Large intestine (tissue), 12 donors: ENCODE measurements around the gene GABRD. TPM values are rescaled to one million over a fixed set of nuclear protein-coding genes. Genes with fewer than 3 reads are reported as not detected.

Source experiments
- DNase-seq, 2 donors: peaks; one replicate each; pipeline versions ENCODE4 v3.0.0 to v3.0.0-alpha.2; 2013
- H3K27ac ChIP-seq: one replicate; pipeline ENCODE4 v1.5.1; 2013; ENCODE audit warnings: low read length
- H3K27me3 ChIP-seq: 2 replicates; pipeline ENCODE4 v1.6.1; 2013; ENCODE audit warnings: low read length; ENCODE audit not compliant: control insufficient read depth, insufficient read depth
- H3K36me3 ChIP-seq: 2 replicates; pipeline ENCODE4 v1.6.1; 2013; ENCODE audit warnings: low read length; ENCODE audit not compliant: control insufficient read depth, insufficient read depth
- H3K4me1 ChIP-seq: one replicate; pipeline ENCODE4 v1.6.1; 2013; ENCODE audit warnings: low read length; ENCODE audit not compliant: control insufficient read depth, insufficient read depth
- H3K4me3 ChIP-seq: one replicate; pipeline ENCODE4 v1.5.1; 2013; ENCODE audit warnings: low read length
- H3K9me3 ChIP-seq: one replicate; pipeline ENCODE4 v1.6.1; 2013; ENCODE audit warnings: mild to moderate bottlenecking, low read depth, low read length, moderate library complexity; ENCODE audit not compliant: control insufficient read depth
- WGBS: methylation state at CpG from one replicate; pipeline ENCODE4 v1.1.5; 2013; ENCODE audit warnings: low lambda C conversion rate; ENCODE audit not compliant: insufficient coverage; 5-methylcytosine and 5-hydroxymethylcytosine counted together
- long read RNA-seq, 11 donors: transcript quantifications; one replicate each; lab custom pipeline, GENCODE V29; 2026
- polyA plus RNA-seq: library from polyadenylated mRNA; unstranded; fragments of 120-200 nt; gene quantifications from one replicate; pipeline ENCODE4 v1.2.1, GENCODE V29; 2013

The GABRD gene, protein sequence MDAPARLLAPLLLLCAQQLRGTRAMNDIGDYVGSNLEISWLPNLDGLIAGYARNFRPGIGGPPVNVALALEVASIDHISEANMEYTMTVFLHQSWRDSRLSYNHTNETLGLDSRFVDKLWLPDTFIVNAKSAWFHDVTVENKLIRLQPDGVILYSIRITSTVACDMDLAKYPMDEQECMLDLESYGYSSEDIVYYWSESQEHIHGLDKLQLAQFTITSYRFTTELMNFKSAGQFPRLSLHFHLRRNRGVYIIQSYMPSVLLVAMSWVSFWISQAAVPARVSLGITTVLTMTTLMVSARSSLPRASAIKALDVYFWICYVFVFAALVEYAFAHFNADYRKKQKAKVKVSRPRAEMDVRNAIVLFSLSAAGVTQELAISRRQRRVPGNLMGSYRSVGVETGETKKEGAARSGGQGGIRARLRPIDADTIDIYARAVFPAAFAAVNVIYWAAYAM
- polyA plus RNA-seq: 0.54 TPM
- long read RNA-seq, donor 1: 0 reads
- long read RNA-seq, donor 2: 0 reads
- long read RNA-seq, donor 3: 0 reads
- long read RNA-seq, donor 4: 0 reads
- long read RNA-seq, donor 5: 0 reads
- long read RNA-seq, donor 6: 0 reads
- long read RNA-seq, donor 7: 0 reads
- long read RNA-seq, donor 8: 0 reads
- long read RNA-seq, donor 9: 0 reads
- long read RNA-seq, donor 10: 0 reads
- long read RNA-seq, donor 11: 0 reads

DNA sequence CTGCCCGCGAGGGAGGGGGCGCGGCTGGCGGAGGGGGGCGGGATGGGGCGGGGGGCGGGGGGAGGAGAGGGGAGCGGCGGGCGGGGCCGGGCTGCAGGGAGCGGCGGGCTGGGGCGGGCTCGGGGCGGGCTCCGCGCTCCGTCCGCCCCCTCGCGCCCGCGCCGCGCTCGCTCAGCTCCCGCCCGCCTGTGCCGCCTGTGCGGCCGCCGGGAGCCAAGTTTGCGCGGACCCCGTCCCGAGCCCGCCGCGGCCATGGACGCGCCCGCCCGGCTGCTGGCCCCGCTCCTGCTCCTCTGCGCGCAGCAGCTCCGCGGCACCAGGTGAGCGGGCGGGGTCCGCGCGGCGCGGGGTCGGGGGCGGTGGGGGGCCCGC, at the start of gene GABRD:
GABRD (plus strand) TSS at position 174 of the 372 bp plus-strand sequence; CDS start at position 253, 79 bp downstream.
- no peak within 1 kb of the TSS for H3K27ac ChIP-seq
- WGBS: no CpG with 5 or more reads among the region's 60 CpGs
- peaks cover 69% of the 10 kb centered on the region for H3K27me3 ChIP-seq
- no peak for DNase-seq
- peaks cover 10% of the 10 kb centered on the region for H3K4me1 ChIP-seq
- H3K9me3 ChIP-seq: peaks cover 12% of the 10 kb centered on the region
- no peak within 1 kb of the TSS for H3K4me3 ChIP-seq
- H3K36me3 ChIP-seq: no peaks in the 10 kb centered on the region

DNA sequence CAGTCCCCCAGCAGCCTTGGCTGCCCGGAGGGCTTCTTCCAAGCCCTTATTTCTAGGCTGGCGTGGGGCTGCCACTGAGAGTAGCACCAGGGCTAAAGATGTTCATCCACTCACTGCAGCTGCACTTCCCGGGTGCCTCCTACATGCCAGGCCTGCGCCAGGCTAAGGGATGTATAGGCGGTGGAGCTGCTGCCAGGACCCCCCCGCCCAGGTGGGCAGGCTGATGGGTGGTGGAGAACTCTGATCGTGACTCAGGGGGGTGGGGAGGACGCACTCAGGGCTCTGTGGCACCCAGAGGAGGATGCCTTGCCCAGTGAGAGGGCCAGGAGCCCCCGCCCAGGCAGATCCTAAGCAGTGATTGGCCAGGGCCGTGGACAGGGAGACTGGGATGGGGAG, 49.6 kb upstream of the GABRD start:
- no peak for DNase-seq
- 40% methylated on average over 1 of the region's 10 CpGs for WGBS
- Histone ChIP-seq H3K4me1 (no peaks in the 10 kb centered on the region), H3K27ac (no peak overlapping the region), H3K36me3 (no peaks in the 10 kb centered on the region), H3K27me3 (peaks cover 16% of the 10 kb centered on the region), H3K9me3 (peaks cover 14% of the 10 kb centered on the region), H3K4me3 (no peak overlapping the region)

GRCh38 chr1:1969953-1970716, 49.0 kb upstream of the GABRD start:
- Histone ChIP-seq H3K27me3 (peaks cover 12% of the 10 kb centered on the region), H3K4me1 (no peaks in the 10 kb centered on the region), H3K27ac (no peak overlapping the region), H3K4me3 (no peak overlapping the region), H3K36me3 (no peaks in the 10 kb centered on the region), H3K9me3 (peaks cover 14% of the 10 kb centered on the region)
- no CpG with 5 or more reads among the region's 29 CpGs for WGBS
- DNase-seq: no peak

DNA sequence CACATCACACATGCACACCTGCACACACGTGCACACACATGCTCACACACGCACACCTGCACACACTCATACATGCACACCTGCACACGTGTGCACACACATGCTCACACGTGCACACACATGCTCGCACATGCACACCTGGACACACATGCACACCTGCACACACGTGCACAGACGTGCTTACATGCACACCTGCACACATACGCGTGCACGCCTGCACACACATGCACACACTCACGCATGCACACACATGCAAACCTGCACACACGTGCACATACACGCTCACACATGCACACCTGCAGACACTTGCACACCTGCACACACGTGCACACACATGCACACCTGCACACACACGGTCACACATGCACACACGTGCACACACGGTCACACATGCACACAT, 48.1 kb upstream of the GABRD start:
- DNase-seq: no peak
- peaks cover 9% of the 10 kb centered on the region for H3K27me3 ChIP-seq
- H3K4me3 ChIP-seq: no peak overlapping the region
- H3K36me3 ChIP-seq: no peaks in the 10 kb centered on the region
- peaks cover 16% of the 10 kb centered on the region for H3K9me3 ChIP-seq
- WGBS: no CpG with 5 or more reads among the region's 17 CpGs
- H3K27ac ChIP-seq: no peak overlapping the region
- H3K4me1 ChIP-seq: no peaks in the 10 kb centered on the region

DNA sequence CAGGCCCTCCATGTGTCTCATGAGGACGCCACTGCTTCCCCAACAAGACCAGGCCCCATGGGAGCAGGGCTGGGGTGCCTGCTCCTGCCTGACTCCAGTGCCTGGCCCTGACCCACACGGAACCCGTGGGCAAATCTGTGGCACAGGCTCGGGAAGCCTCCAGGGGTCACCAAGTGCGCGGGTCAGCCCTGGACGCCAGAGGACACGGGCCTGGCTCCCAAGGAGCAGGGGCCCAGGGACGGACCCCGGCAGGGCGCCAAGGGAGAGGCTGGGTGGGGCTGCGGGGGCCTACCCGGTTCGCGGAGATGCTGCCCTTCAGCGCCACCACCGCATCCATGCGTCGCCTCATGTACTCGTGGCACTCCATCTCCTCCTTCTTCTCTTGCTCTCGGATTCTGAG, 47.5 kb upstream of the GABRD start:
- no peak for DNase-seq
- H3K27ac ChIP-seq: no peak overlapping the region
- no peak overlapping the region for H3K4me3 ChIP-seq
- H3K4me1 ChIP-seq: no peaks in the 10 kb centered on the region
- H3K27me3 ChIP-seq: peaks cover 5% of the 10 kb centered on the region
- no peaks in the 10 kb centered on the region for H3K36me3 ChIP-seq
- H3K9me3 ChIP-seq: peaks cover 18% of the 10 kb centered on the region
- no CpG with 5 or more reads among the region's 21 CpGs for WGBS

- Histone ChIP-seq H3K27me3 (peaks cover 5% of the 10 kb centered on the region), H3K36me3 (no peaks in the 10 kb centered on the region), H3K4me3 (no peak overlapping the region), H3K4me1 (no peaks in the 10 kb centered on the region), H3K9me3 (peaks cover 18% of the 10 kb centered on the region), H3K27ac (no peak overlapping the region)
- no peak for DNase-seq
- WGBS: 50% methylated on average over 1 of the region's 22 CpGs
These were observed 46.0 kb upstream of the GABRD start for GRCh38 chr1:1972976-1973715.

GRCh38 chr1:1973716-1974642, 45.2 kb upstream of the GABRD start:
- no peak overlapping the region for H3K4me3 ChIP-seq
- H3K9me3 ChIP-seq: peaks cover 14% of the 10 kb centered on the region
- peaks cover 5% of the 10 kb centered on the region for H3K27me3 ChIP-seq
- no peak for DNase-seq
- H3K27ac ChIP-seq: no peak overlapping the region
- no peaks in the 10 kb centered on the region for H3K4me1 ChIP-seq
- no CpG with 5 or more reads among the region's 34 CpGs for WGBS
- H3K36me3 ChIP-seq: no peaks in the 10 kb centered on the region

GRCh38 chr1:1974834-1975233, 44.3 kb upstream of the GABRD start:
- Histone ChIP-seq H3K4me3 (no peak overlapping the region), H3K4me1 (no peaks in the 10 kb centered on the region), H3K27ac (no peak overlapping the region), H3K36me3 (no peaks in the 10 kb centered on the region), H3K27me3 (peaks cover 5% of the 10 kb centered on the region), H3K9me3 (peaks cover 16% of the 10 kb centered on the region)
- WGBS: 82% methylated on average over 3 of the region's 22 CpGs
- no peak for DNase-seq

GRCh38 chr1:1975535-1975934, 43.6 kb upstream of the GABRD start:
- no peak overlapping the region for H3K4me3 ChIP-seq
- H3K36me3 ChIP-seq: no peaks in the 10 kb centered on the region
- H3K9me3 ChIP-seq: peaks cover 16% of the 10 kb centered on the region
- no peak overlapping the region for H3K27ac ChIP-seq
- DNase-seq: no peak
- H3K4me1 ChIP-seq: no peaks in the 10 kb centered on the region
- 90% methylated on average over 2 of the region's 14 CpGs for whole genome bisulfite sequencing
- peaks cover 5% of the 10 kb centered on the region for H3K27me3 ChIP-seq
